ENCODE data around the gene TP53AIP1.

Gene TP53AIP1

DNA sequence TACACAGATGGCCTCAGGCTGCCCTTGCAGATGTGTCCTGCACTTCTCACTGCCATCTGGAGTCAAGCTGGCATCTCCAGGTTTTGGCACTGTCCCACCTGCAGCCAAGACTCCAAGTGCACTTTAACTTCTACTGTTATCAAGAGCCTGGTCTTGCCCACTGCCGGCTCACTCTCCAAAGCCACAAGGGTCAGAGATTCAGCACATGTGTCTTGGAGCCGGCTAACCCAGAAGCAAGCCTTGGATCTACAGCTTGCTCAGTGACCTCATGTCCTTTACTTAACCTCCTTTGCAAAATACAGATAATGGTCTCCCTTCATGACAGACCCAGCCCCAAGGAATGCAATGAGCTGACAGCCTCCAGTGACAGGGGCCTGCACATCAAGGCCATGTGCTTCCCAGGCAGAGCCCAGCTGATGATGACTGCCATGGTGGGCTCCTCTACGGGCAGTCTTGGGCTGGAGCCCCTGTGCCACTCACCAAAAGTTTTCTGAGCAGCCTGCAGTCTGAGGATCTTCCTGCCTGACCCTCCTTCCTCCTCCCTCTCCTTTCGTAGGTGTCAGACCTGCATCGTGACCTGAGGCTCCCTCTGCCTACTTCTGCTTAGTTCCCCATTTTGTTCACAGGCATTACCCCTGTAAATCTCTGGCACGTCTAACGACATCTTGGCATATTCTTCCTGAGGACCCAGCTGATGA, 9.0 kb downstream of the TP53AIP1 start:
- ChIA-PET CTCF (interaction anchor here (1.3 to 34.5 kb wide), 5 partner anchors 14 to 44 kb away, joined by 3 to 640 read pairs (median 10); partner anchors contain the start of gene KCNJ5), POLR2A (no interaction called here)
- WGBS (ENCODE audit: insufficient coverage) = 91% methylated on average over 7 of the region's 7 CpGs
- Histone ChIP-seq H3K9me3 (ENCODE audit: control extremely low read depth in 1 of 5, control insufficient read depth in 4 of 5, insufficient read depth in 2 of 5, low read depth in 1 of 5, low read length in 4 of 5) (peaks cover 0 to 10% (median 5%) of the 10 kb centered on the region in 5 experiments), H3K4me3 (ENCODE audit: control insufficient read depth in 1 of 7, extremely low read depth in 1 of 7, insufficient read depth in 4 of 7, low read depth in 2 of 7, low read length in 6 of 7) (no peak overlapping the region), H3K36me3 (ENCODE audit: control insufficient read depth in 4 of 4, insufficient read depth in 4 of 4, low read length in 3 of 4) (no peaks in the 10 kb centered on the region), H3K27ac (ENCODE audit: insufficient read depth in 1 of 2, low read depth in 1 of 2, low read length in 2 of 2, poor library complexity in 1 of 2, severe bottlenecking in 2 of 2) (no peak overlapping the region), H3K27me3 (replicated peaks in 2 of 5; ENCODE audit: control insufficient read depth in 4 of 5, insufficient read depth in 5 of 5, low read length in 4 of 5) (no peaks in the 10 kb centered on the region), H3K4me1 (ENCODE audit: control extremely low read depth in 1 of 4, control insufficient read depth in 4 of 4, insufficient read depth in 4 of 4, low read length in 3 of 4) (peaks cover 0 to under 1% (median 0%) of the 10 kb centered on the region in 4 experiments)
- DNase-seq = peak in 1 of 3 donors; percentile 23

DNA sequence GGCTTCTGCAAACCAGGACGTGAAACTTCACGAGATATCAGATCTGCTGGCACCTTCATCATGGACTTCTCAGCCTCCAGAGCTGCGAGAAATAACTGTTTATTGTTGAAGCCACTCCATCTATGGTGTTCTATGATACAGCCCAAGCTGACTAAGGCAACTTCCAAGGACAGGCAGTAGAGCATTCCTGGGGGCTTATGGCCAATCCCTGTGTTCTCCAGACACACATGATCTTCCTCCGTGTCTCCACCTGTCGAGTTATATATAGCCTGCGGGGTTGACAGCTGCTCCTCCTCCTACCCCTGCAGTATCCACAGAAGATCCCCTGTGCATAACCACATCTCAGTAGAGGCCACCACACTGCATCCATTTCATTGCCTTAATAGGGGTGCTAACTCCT, 11.0 kb downstream of the TP53AIP1 start:
- Histone ChIP-seq H3K27ac (ENCODE audit: insufficient read depth in 1 of 2, low read depth in 1 of 2, low read length in 2 of 2, poor library complexity in 1 of 2, severe bottlenecking in 2 of 2) (no peak overlapping the region), H3K9me3 (ENCODE audit: control extremely low read depth in 1 of 5, control insufficient read depth in 4 of 5, insufficient read depth in 2 of 5, low read depth in 1 of 5, low read length in 4 of 5) (peaks cover 0 to 10% (median 5%) of the 10 kb centered on the region in 5 experiments), H3K27me3 (replicated peaks in 2 of 5; ENCODE audit: control insufficient read depth in 4 of 5, insufficient read depth in 5 of 5, low read length in 4 of 5) (peaks cover 0 to 2% (median 0%) of the 10 kb centered on the region in 5 experiments), H3K4me3 (ENCODE audit: control insufficient read depth in 1 of 7, extremely low read depth in 1 of 7, insufficient read depth in 4 of 7, low read depth in 2 of 7, low read length in 6 of 7) (no peak overlapping the region), H3K4me1 (ENCODE audit: control extremely low read depth in 1 of 4, control insufficient read depth in 4 of 4, insufficient read depth in 4 of 4, low read length in 3 of 4) (peaks cover 0 to 6% (median 0%) of the 10 kb centered on the region in 4 experiments), H3K36me3 (ENCODE audit: control insufficient read depth in 4 of 4, insufficient read depth in 4 of 4, low read length in 3 of 4) (no peaks in the 10 kb centered on the region)
- ChIA-PET CTCF (interaction anchor here (1.0 to 34.5 kb wide), 5 partner anchors 9 to 42 kb away, joined by 3 to 640 read pairs (median 3); partner anchors contain the start of gene KCNJ5), POLR2A (no interaction called here)
- no peak for DNase-seq
- WGBS (ENCODE audit: insufficient coverage) = 100% methylated on average over 4 of the region's 6 CpGs

DNA sequence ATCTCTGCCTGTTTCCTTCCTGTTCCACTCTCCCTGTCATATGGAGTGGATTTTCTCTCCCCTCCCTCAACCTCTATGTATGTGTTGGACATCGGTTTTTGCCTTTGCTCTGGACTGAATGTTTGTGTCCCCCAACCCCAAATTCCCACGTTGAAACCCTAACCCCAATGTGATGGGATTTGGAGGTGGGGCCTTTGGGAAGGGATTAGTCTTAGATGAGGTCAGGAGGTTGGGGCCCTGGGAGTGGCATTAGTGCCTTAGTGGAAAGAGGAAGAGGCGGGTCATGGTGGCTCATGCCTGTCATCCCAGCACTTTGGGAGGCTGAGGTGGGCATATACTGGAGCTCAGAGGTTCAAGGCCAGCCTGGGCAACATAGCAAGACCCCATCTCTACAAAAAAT, 11.6 kb downstream of the TP53AIP1 start:
- Histone ChIP-seq H3K9me3 (ENCODE audit: control extremely low read depth in 1 of 5, control insufficient read depth in 4 of 5, insufficient read depth in 2 of 5, low read depth in 1 of 5, low read length in 4 of 5) (peaks cover 0 to 10% (median 5%) of the 10 kb centered on the region in 5 experiments), H3K27me3 (replicated peaks in 2 of 5; ENCODE audit: control insufficient read depth in 4 of 5, insufficient read depth in 5 of 5, low read length in 4 of 5) (peaks cover 0 to 5% (median 0%) of the 10 kb centered on the region in 5 experiments), H3K27ac (ENCODE audit: insufficient read depth in 1 of 2, low read depth in 1 of 2, low read length in 2 of 2, poor library complexity in 1 of 2, severe bottlenecking in 2 of 2) (no peak overlapping the region), H3K4me1 (ENCODE audit: control extremely low read depth in 1 of 4, control insufficient read depth in 4 of 4, insufficient read depth in 4 of 4, low read length in 3 of 4) (peaks cover 0 to 6% (median 0%) of the 10 kb centered on the region in 4 experiments), H3K4me3 (ENCODE audit: control insufficient read depth in 1 of 7, extremely low read depth in 1 of 7, insufficient read depth in 4 of 7, low read depth in 2 of 7, low read length in 6 of 7) (no peak overlapping the region), H3K36me3 (ENCODE audit: control insufficient read depth in 4 of 4, insufficient read depth in 4 of 4, low read length in 3 of 4) (no peaks in the 10 kb centered on the region)
- CTCF ChIA-PET = interaction anchor here (1.0 to 34.5 kb wide), 4 partner anchors 10 to 42 kb away, joined by 3 to 640 read pairs (median 3); partner anchors contain the start of gene KCNJ5
- POLR2A ChIA-PET = no interaction called here
- whole genome bisulfite sequencing (ENCODE audit: insufficient coverage) = no CpG with 5 or more reads among the region's 3 CpGs
- no peak for DNase-seq

DNA sequence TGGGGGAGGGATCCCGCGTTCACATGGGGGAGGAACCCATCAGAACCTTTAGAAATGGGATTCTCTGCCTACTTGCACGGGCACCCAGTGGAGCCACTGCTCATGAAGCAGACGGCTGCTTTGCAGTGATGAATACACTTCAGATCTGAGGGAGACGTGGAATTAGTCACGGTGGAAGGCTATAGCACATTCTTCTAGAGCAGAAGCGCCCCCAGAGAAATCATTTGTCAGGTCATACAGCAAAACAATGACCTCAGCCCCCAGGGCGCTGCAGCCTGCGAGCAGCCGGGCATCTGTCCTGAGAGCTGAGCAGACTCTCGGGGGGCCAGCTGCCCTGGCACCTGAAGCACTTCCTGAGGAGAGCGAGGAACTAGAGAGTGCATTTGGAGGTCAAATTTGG, 12.7 kb downstream of the TP53AIP1 start:
- DNase-seq = no peak
- H3K27ac ChIP-seq (ENCODE audit: insufficient read depth in 1 of 2, low read depth in 1 of 2, low read length in 2 of 2, poor library complexity in 1 of 2, severe bottlenecking in 2 of 2) = no peak overlapping the region
- H3K9me3 ChIP-seq (ENCODE audit: control extremely low read depth in 1 of 5, control insufficient read depth in 4 of 5, insufficient read depth in 2 of 5, low read depth in 1 of 5, low read length in 4 of 5) = peaks cover 0 to 10% (median 5%) of the 10 kb centered on the region in 5 experiments
- ChIA-PET CTCF (interaction anchor here (1.6 kb wide), 1 partner anchor 22 kb away, joined by 5 read pairs; no protein-coding TSS in a partner anchor), POLR2A (no interaction called here)
- H3K4me1 ChIP-seq (ENCODE audit: control extremely low read depth in 1 of 4, control insufficient read depth in 4 of 4, insufficient read depth in 4 of 4, low read length in 3 of 4) = peaks cover 0 to 6% (median 0%) of the 10 kb centered on the region in 4 experiments
- WGBS (ENCODE audit: insufficient coverage) = 98% methylated on average over 10 of the region's 12 CpGs
- H3K4me3 ChIP-seq (ENCODE audit: control insufficient read depth in 1 of 7, extremely low read depth in 1 of 7, insufficient read depth in 4 of 7, low read depth in 2 of 7, low read length in 6 of 7) = no peak overlapping the region
- no peaks in the 10 kb centered on the region for H3K36me3 ChIP-seq (ENCODE audit: control insufficient read depth in 4 of 4, insufficient read depth in 4 of 4, low read length in 3 of 4)
- H3K27me3 ChIP-seq (replicated peaks in 2 of 5; ENCODE audit: control insufficient read depth in 4 of 5, insufficient read depth in 5 of 5, low read length in 4 of 5) = peaks cover 0 to 5% (median 0%) of the 10 kb centered on the region in 5 experiments

DNA sequence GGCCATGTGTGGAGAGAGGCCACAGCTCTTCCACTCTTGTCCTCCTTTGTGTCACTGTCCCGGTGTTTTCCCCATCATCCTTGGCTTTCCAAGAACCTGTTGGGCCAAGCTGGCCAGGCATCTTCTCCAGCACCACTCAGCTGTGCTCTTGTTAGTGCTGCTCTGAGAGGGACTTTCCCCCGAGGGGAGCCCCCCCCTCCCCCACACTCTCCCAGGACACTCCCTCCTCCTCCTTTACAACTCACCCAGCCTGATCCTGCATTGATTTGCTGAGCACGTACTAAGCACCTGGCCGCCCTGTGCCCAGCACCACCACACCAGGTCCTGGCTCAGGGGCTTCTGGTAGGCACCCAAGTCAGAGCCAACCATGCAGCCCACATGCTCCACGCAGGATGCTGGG, 13.2 kb downstream of the TP53AIP1 start:
- H3K4me3 ChIP-seq (ENCODE audit: control insufficient read depth in 1 of 7, extremely low read depth in 1 of 7, insufficient read depth in 4 of 7, low read depth in 2 of 7, low read length in 6 of 7) = no peak overlapping the region
- peaks cover 0 to 6% (median 0%) of the 10 kb centered on the region in 5 experiments for H3K27me3 ChIP-seq (replicated peaks in 2 of 5; ENCODE audit: control insufficient read depth in 4 of 5, insufficient read depth in 5 of 5, low read length in 4 of 5)
- H3K4me1 ChIP-seq (ENCODE audit: control extremely low read depth in 1 of 4, control insufficient read depth in 4 of 4, insufficient read depth in 4 of 4, low read length in 3 of 4) = peaks cover 0 to 6% (median 0%) of the 10 kb centered on the region in 4 experiments
- WGBS (ENCODE audit: insufficient coverage) = 91% methylated on average over 4 of the region's 5 CpGs
- no peak for DNase-seq
- H3K27ac ChIP-seq (ENCODE audit: insufficient read depth in 1 of 2, low read depth in 1 of 2, low read length in 2 of 2, poor library complexity in 1 of 2, severe bottlenecking in 2 of 2) = no peak overlapping the region
- ChIA-PET CTCF (interaction anchor here (0.7 to 5.3 kb wide), 5 partner anchors 18 to 44 kb away, joined by 3 to 25 read pairs (median 9); no protein-coding TSS in a partner anchor), POLR2A (no interaction called here)
- H3K9me3 ChIP-seq (ENCODE audit: control extremely low read depth in 1 of 5, control insufficient read depth in 4 of 5, insufficient read depth in 2 of 5, low read depth in 1 of 5, low read length in 4 of 5) = peaks cover 0 to 10% (median 5%) of the 10 kb centered on the region in 5 experiments
- H3K36me3 ChIP-seq (ENCODE audit: control insufficient read depth in 4 of 4, insufficient read depth in 4 of 4, low read length in 3 of 4) = no peaks in the 10 kb centered on the region

DNA sequence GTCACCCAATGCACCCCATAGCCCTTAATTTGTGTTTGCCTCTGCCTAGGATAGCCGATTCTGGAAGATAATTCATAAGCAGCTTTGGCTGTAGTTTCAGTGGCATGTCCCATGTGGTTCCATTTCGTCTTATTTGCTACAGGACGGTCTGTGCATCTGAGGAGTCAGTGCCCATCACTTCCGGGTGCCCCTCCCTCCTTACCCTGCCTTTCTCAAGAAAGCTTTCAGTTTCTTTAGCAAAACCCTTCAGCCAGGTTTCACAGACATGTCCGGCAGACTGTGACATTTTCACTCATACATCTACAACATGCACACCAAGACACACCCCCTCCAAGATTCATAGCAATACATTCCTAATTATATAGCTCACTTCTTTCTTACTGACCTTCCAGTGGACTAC, 14.3 kb downstream of the TP53AIP1 start:
- H3K4me3 ChIP-seq (ENCODE audit: control insufficient read depth in 1 of 7, extremely low read depth in 1 of 7, insufficient read depth in 4 of 7, low read depth in 2 of 7, low read length in 6 of 7) = peak overlapping the region in 1 of 7 experiments; percentile 11
- POLR2A ChIA-PET = no interaction called here

More for the DNA sequence above, 14.3 kb downstream of the TP53AIP1 start:
- no peak overlapping the region for H3K27ac ChIP-seq (ENCODE audit: insufficient read depth in 1 of 2, low read depth in 1 of 2, low read length in 2 of 2, poor library complexity in 1 of 2, severe bottlenecking in 2 of 2)
- H3K9me3 ChIP-seq (ENCODE audit: control extremely low read depth in 1 of 5, control insufficient read depth in 4 of 5, insufficient read depth in 2 of 5, low read depth in 1 of 5, low read length in 4 of 5) = peaks cover 0 to 4% (median 0%) of the 10 kb centered on the region in 5 experiments
- peak in 2 of 3 donors; percentile 48 to 51 for DNase-seq
- H3K4me1 ChIP-seq (ENCODE audit: control extremely low read depth in 1 of 4, control insufficient read depth in 4 of 4, insufficient read depth in 4 of 4, low read length in 3 of 4) = peaks cover 0 to 6% (median 0%) of the 10 kb centered on the region in 4 experiments
- H3K27me3 ChIP-seq (replicated peaks in 2 of 5; ENCODE audit: control insufficient read depth in 4 of 5, insufficient read depth in 5 of 5, low read length in 4 of 5) = peaks cover 0 to 9% (median 0%) of the 10 kb centered on the region in 5 experiments
- H3K36me3 ChIP-seq (ENCODE audit: control insufficient read depth in 4 of 4, insufficient read depth in 4 of 4, low read length in 3 of 4) = no peaks in the 10 kb centered on the region
- 75% methylated on average over 5 of the region's 5 CpGs for WGBS (ENCODE audit: insufficient coverage)
- CTCF ChIA-PET = interaction anchor here (0.9 to 5.3 kb wide), 10 partner anchors 9 to 771 kb away, joined by 3 to 25 read pairs (median 6); no protein-coding TSS in a partner anchor

Measured in common myeloid progenitor, CD34-positive (primary cell).